Measurements from ENCODE around the gene TTC6. TPM values are rescaled to one million over a fixed set of nuclear protein-coding genes. Genes with fewer than 3 reads are reported as not detected.

Gene TTC6
- total and polyA plus RNA-seq, 3 donors from 2014 or later, result 11.2 to 17.2 (median 12.4) TPM

DNA sequence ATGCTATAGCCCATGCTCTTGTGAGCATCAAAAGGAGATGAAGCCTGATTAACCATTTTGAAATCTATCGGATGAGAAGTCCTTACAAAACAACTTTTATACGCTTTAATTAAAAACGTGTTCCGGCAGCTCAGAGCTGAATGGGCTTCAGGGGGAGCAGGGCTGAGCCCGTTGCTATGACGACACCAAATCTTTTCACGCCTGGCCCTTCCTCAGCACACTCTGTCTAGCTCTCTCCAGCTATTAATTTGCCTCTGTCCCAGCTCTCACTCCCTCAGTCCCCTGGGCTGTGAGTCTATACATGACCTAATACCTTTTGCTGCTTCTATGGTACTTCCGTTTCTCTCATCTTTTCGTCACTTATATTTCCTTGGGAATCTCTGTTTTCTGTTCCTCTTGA is 16.2 kb upstream of the TTC6 start:
- intact Hi-C loops (cut with DNase I; ENCODE audit: low total_unique reads), result no loop called here
- 63 to 66% methylated on average over 9 of the region's 9 CpGs for WGBS, 2 donors
- no peaks in the 10 kb centered on the region for H3K4me1 ChIP-seq
- H3K27me3 ChIP-seq, result no peaks in the 10 kb centered on the region
- H3K9me3 ChIP-seq, result no peaks in the 10 kb centered on the region
- TF ChIP-seq, protein P1, sequence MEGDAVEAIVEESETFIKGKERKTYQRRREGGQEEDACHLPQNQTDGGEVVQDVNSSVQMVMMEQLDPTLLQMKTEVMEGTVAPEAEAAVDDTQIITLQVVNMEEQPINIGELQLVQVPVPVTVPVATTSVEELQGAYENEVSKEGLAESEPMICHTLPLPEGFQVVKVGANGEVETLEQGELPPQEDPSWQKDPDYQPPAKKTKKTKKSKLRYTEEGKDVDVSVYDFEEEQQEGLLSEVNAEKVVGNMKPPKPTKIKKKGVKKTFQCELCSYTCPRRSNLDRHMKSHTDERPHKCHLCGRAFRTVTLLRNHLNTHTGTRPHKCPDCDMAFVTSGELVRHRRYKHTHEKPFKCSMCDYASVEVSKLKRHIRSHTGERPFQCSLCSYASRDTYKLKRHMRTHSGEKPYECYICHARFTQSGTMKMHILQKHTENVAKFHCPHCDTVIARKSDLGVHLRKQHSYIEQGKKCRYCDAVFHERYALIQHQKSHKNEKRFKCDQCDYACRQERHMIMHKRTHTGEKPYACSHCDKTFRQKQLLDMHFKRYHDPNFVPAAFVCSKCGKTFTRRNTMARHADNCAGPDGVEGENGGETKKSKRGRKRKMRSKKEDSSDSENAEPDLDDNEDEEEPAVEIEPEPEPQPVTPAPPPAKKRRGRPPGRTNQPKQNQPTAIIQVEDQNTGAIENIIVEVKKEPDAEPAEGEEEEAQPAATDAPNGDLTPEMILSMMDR (IDR thresholded peaks at IDR 0.05), result no peak
- TF ChIP-seq POLR2A (IDR thresholded peaks at IDR 0.05), result no peak
- DNase-seq, result no peak
- no peak overlapping the region for H3K4me3 ChIP-seq
- H3K36me3 ChIP-seq (ENCODE audit: low read depth, missing control alignments), result no peaks in the 10 kb centered on the region
- no peak overlapping the region for H3K27ac ChIP-seq

DNA sequence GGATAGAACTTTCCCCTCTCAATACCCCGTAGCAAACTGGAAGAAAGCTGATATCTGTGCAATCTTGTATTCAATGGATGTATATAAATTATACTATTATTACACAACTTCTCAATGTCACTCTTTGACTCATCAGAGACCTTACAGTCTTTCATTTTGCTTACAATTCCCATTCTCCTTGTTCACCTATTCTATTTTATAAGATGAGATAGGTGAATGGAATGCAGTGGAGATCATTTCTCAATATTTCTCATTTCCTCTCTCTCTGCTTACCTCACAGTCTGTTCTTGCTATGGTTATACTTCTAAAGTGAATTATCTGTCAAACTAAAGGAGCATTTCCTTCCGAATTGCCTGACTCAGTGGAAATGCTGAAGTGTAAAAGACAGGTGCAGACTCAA is 15.3 kb upstream of the TTC6 start:
- Histone ChIP-seq H3K9me3 (no peaks in the 10 kb centered on the region), H3K27ac (no peak overlapping the region), H3K36me3 (ENCODE audit: low read depth, missing control alignments) (no peaks in the 10 kb centered on the region), H3K27me3 (no peaks in the 10 kb centered on the region), H3K4me1 (no peaks in the 10 kb centered on the region), H3K4me3 (no peak overlapping the region)
- WGBS, 2 donors, result 90 to 94% methylated on average over 2 of the region's 2 CpGs
- DNase-seq, result no peak
- TF ChIP-seq, protein P1 (IDR thresholded peaks at IDR 0.05), result no peak
- TF ChIP-seq POLR2A (IDR thresholded peaks at IDR 0.05), result no peak
- intact Hi-C loops (cut with DNase I; ENCODE audit: low total_unique reads), result no loop called here

DNA sequence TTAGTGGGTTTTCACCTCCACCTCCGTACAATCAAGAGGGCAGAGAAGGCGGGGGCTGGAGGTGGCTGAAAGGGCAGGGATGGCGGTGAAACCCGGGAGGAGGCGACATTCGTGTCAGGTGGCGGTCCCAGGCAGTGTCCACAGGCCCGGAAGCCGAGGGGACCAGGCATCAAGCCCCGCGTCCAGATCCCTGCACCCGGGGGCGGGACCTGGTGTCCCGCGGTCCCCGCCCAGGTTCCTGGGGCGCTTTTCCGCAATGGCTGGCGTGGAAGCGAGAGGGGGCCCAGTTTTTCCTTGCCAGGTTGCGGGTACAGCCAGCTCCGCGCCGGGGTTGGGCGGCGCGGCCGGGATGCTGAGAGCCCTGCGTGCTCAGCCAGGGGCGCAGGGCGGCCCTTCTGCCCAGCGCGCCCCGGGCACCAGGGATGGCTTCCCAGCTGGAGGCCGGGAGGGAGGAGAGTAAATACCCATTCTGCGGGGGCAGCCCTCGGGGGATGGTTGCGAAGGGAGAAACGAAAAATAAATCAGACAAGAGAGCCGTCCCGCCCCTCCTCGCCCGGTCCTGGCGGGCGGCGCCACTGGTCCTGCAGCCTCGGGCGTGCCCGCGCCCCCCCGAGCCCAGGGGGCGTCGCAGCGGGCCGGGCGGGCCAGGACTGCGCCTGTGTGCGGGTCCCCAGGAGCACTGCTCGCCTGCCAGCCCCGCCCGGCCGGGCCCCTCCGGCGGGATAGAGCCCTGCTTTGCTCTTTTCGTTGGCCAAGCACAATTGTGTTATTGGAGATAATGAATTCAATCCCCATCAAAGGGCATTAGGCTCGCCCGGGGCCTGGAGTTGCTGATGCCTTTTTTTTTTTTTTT is 11.8 kb upstream of the TTC6 start:
- 12 to 34% methylated on average over 13 to 66 of the region's 67 CpGs for WGBS, 2 donors
- no peak overlapping the region for H3K27ac ChIP-seq
- H3K36me3 ChIP-seq (ENCODE audit: low read depth, missing control alignments), result no peaks in the 10 kb centered on the region
- TF ChIP-seq POLR2A (IDR thresholded peaks at IDR 0.05), result no peak
- TF ChIP-seq, protein P1 (IDR thresholded peaks at IDR 0.05), result no peak
- H3K27me3 ChIP-seq, result no peaks in the 10 kb centered on the region
- peak overlapping the region; percentile 22 to 51 for H3K4me3 ChIP-seq
- H3K4me1 ChIP-seq, result no peaks in the 10 kb centered on the region
- no peaks in the 10 kb centered on the region for H3K9me3 ChIP-seq
- intact Hi-C loops (cut with DNase I; ENCODE audit: low total_unique reads), result no loop called here
- DNase-seq, result no peak

DNA sequence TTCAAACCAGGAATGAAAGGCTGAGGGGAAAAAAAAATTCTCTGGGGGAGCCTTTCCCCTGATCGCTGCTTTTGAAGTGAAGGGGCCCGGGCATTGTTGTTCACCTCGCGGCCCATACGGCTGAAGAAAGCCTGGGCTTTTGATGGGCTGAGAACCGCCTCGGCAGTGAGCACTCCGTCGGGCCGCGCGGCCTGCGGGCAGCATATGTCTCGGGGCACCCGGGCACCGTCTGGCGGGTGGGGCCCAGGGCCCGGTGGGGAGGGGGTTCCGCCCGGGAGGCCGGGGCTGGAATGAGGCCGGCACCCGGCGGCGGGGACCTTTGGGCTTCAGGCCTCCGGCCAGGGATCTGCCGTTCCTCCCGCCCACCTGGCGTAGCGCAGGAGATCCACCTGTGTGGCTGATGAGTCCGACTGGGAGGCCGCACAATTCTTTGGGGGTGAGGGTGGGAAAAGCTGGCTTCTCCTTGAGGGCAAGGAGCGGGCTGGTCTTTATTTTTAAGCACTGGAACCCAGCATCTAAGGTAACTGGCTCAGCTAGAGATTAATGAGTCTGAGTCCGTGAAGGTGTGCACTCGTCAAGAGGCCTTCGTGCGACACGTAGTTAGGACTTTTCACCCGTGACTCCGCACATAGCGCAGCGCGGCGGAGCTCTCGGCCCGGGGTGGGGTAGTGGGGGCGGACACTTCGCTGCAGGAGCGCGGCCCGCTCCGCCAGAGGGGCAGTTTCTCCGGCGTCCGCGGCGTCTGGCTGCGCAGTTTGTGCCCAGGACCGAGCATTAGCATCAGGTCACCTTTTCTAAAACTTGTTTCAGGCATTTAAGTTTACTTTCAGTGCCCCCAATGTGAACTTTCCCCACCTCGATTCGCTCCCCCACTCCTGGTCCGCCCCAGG is 11.0 kb upstream of the TTC6 start:
- no peaks in the 10 kb centered on the region for H3K36me3 ChIP-seq (ENCODE audit: low read depth, missing control alignments)
- intact Hi-C loops (cut with DNase I; ENCODE audit: low total_unique reads), result no loop called here
- no peaks in the 10 kb centered on the region for H3K9me3 ChIP-seq
- WGBS, 2 donors, result 7% methylated on average over 17 to 62 of the region's 62 CpGs
- no peak overlapping the region for H3K27ac ChIP-seq
- no peaks in the 10 kb centered on the region for H3K27me3 ChIP-seq
- H3K4me1 ChIP-seq, result no peaks in the 10 kb centered on the region
- TF ChIP-seq, protein P1 (IDR thresholded peaks at IDR 0.05), result no peak
- no peak for TF ChIP-seq POLR2A (IDR thresholded peaks at IDR 0.05)
- no peak for DNase-seq
- peak overlapping the region; percentile 22 to 51 for H3K4me3 ChIP-seq

All from testis (tissue), 3 donors.